WTC11 (cell line): ENCODE measurements around the gene PDE8A. TPM values are rescaled to one million over a fixed set of nuclear protein-coding genes. Genes with fewer than 3 reads are reported as not detected.

Experiments used
- ATAC-seq: fragments of 200-7000 bp; cut with Tn5 transposase; 2 replicates; pipeline ENCODE4 v1.10.0; 2021; ENCODE audit warnings: mild to moderate bottlenecking, moderate library complexity
- CTCF ChIA-PET: fragments of 300-600 bp; sonication (Branson Sonifier 250); formaldehyde crosslinking; loops from one replicate; lab custom pipeline; 2021; ENCODE audit warnings: antibody characterized with exemption; lab: Charles Lee
- POLR2A ChIA-PET: fragments of 350-600 bp; sonication (Branson Sonifier 250); formaldehyde crosslinking; loops from one replicate; lab custom pipeline; 2021; ENCODE audit warnings: antibody characterized with exemption; lab: Charles Lee
- DNase-seq: peaks from one replicate; pipeline ENCODE4 v3.0.0; 2021; ENCODE audit warnings: low spot score
- H3K27ac Mint-ChIP-seq: 2 replicates; pipeline ENCODE4 v1.8.0; 2021; ENCODE audit warnings: mixed read lengths
- H3K27me3 Mint-ChIP-seq: 2 replicates; pipeline ENCODE4 v1.8.0; 2021; ENCODE audit warnings: low read depth, mild to moderate bottlenecking, moderate library complexity, mixed read lengths
- H3K36me3 Mint-ChIP-seq: 2 replicates; pipeline ENCODE4 v1.8.0; 2021; ENCODE audit warnings: mixed read lengths
- H3K4me1 Mint-ChIP-seq: 2 replicates; pipeline ENCODE4 v1.8.0; 2022; ENCODE audit warnings: mixed read lengths
- H3K4me3 Mint-ChIP-seq: 2 replicates; pipeline ENCODE4 v1.8.0; 2021; ENCODE audit warnings: mild to moderate bottlenecking, moderate library complexity, mixed read lengths
- H3K9me3 Mint-ChIP-seq: 2 replicates; pipeline ENCODE4 v1.8.0; 2021; ENCODE audit warnings: mixed read lengths
- ARID4B ChIP-seq: sonication (generic); formaldehyde crosslinking; IDR thresholded peaks from 2 replicates; pipeline ENCODE4 v1.8.0; 2023; ENCODE audit warnings: missing genetic modification reagents, mild to moderate bottlenecking, borderline replicate concordance
- CDX4 ChIP-seq: fragments of 250-450 bp; sonication (Bioruptor Pico); IDR thresholded peaks from 2 replicates; pipeline ENCODE4 v1.9.0; 2021; ENCODE audit warnings: moderate library complexity, mild to moderate bottlenecking, inconsistent platforms, borderline replicate concordance
- EMX1 ChIP-seq: fragments of 250-450 bp; sonication (Bioruptor Pico); IDR thresholded peaks from 2 replicates; pipeline ENCODE4 v1.8.0; 2021; ENCODE audit warnings: mild to moderate bottlenecking
- ESRRA ChIP-seq: sonication (generic); formaldehyde crosslinking; IDR thresholded peaks from 2 replicates; pipeline ENCODE4 v1.8.1; 2022; ENCODE audit warnings: mild to moderate bottlenecking, missing genetic modification reagents, borderline replicate concordance
- ETV6 ChIP-seq: sonication (generic); formaldehyde crosslinking; IDR thresholded peaks from 2 replicates; pipeline ENCODE4 v1.8.1; 2022; ENCODE audit warnings: mild to moderate bottlenecking, missing genetic modification reagents
- FOXP1 ChIP-seq: sonication (generic); formaldehyde crosslinking; IDR thresholded peaks from 2 replicates; pipeline ENCODE4 v1.8.0; 2022; ENCODE audit warnings: missing genetic modification reagents, mild to moderate bottlenecking, moderate library complexity, borderline replicate concordance
- NFYB ChIP-seq: sonication (generic); formaldehyde crosslinking; conservative IDR thresholded peaks from 2 replicates; pipeline ENCODE4 v1.8.0; 2022; ENCODE audit warnings: low read depth, missing genetic modification reagents
- NR3C1 ChIP-seq: sonication (generic); formaldehyde crosslinking; conservative IDR thresholded peaks from 2 replicates; pipeline ENCODE4 v1.8.1; 2023; ENCODE audit warnings: low read depth, mild to moderate bottlenecking, missing genetic modification reagents
- PRDM15 ChIP-seq: sonication (generic); formaldehyde crosslinking; IDR thresholded peaks from 2 replicates; pipeline ENCODE4 v1.8.0; 2022; ENCODE audit warnings: missing genetic modification reagents
- SMAD3 ChIP-seq: sonication (generic); formaldehyde crosslinking; IDR thresholded peaks from 2 replicates; pipeline ENCODE4 v1.8.0; 2022; ENCODE audit warnings: missing genetic modification reagents, mild to moderate bottlenecking, borderline replicate concordance
- SMAD4 ChIP-seq: sonication (generic); formaldehyde crosslinking; IDR thresholded peaks from 2 replicates; pipeline ENCODE4 v1.8.0; 2022; ENCODE audit warnings: mild to moderate bottlenecking, missing genetic modification reagents
- ZNF121 ChIP-seq: sonication (generic); formaldehyde crosslinking; IDR thresholded peaks from 2 replicates; pipeline ENCODE4 v1.8.0; 2023; ENCODE audit warnings: missing genetic modification reagents
- ZNF219 ChIP-seq: sonication (generic); formaldehyde crosslinking; IDR thresholded peaks from 2 replicates; pipeline ENCODE4 v1.8.0; 2023; ENCODE audit warnings: missing genetic modification reagents, mild to moderate bottlenecking, borderline replicate concordance
- ZNF396 ChIP-seq: fragments of 250-450 bp; sonication (Bioruptor Pico); IDR thresholded peaks from 2 replicates; pipeline ENCODE4 v1.8.0; 2021; ENCODE audit warnings: mild to moderate bottlenecking, moderate library complexity, borderline replicate concordance
- total RNA-seq: library from RNA; stranded (reverse); gene quantifications from 3 replicates; pipeline ENCODE4 v1.2.3, GENCODE V29; 2021

The PDE8A gene
- total RNA-seq, 1 experiment from 2014 or later, result 13.9 TPM

GRCh38 chr15:84976746-84977345 lies 4.8 kb upstream of the PDE8A start (continued):
- TF ChIP-seq CDX4 (no peak), NFYB (CRISPR knock-in tag) (no peak), ESRRA (CRISPR knock-in tag) (no peak), FOXP1 (CRISPR knock-in tag) (no peak), NR3C1 (no peak), EMX1 (CRISPR knock-in tag) (no peak), ZNF396 (CRISPR knock-in tag) (no peak), ZNF121 (CRISPR knock-in tag) (no peak), SMAD4 (CRISPR knock-in tag) (no peak)

- Mint-ChIP-seq H3K27ac (no peak overlapping the region), H3K27me3 (peaks cover 51% of the 10 kb centered on the region), H3K4me3 (peak overlapping the region; percentile 89), H3K36me3 (no peaks in the 10 kb centered on the region), H3K9me3 (no peaks in the 10 kb centered on the region), H3K4me1 (peaks cover 34% of the 10 kb centered on the region)
- peak; percentile 17 for ATAC-seq
- TF ChIP-seq ETV6 (peak; percentile 64; the same call in 1 of the 2 replicates), SMAD3 (CRISPR knock-in tag) (no peak), ZNF121 (CRISPR knock-in tag) (peak; percentile 86), PRDM15 (CRISPR knock-in tag) (peak; percentile 41; the same call in 1 of the 2 replicates), ARID4B (CRISPR knock-in tag) (no peak), ZNF219 (CRISPR knock-in tag) (no peak)
- DNase-seq, result peak; percentile 64
- POLR2A ChIA-PET, result interaction anchor here (0.6 to 1.0 kb wide), 4 partner anchors 18 to 409 kb away, joined by 3 read pairs; no protein-coding TSS in a partner anchor
- CTCF ChIA-PET, result interaction anchor here (1.0 to 2.7 kb wide), 7 partner anchors 18 to 409 kb away, joined by 3 to 22 read pairs (median 7); no protein-coding TSS in a partner anchor
Observed at GRCh38 chr15:84979651-84980050, 2.0 kb upstream of the PDE8A start.
